Uterus (tissue), 2 donors: ENCODE data around the gene OR52E5.

Experiments used
- POLR2A ChIP-seq, 2 donors: fragments of 450-650 bp; IDR thresholded peaks; one replicate each; pipeline ENCODE4 v1.6.1; 2016; ENCODE audit warnings: antibody characterized with exemption in 2 of 2, mild to moderate bottlenecking in 1 of 2, moderate library complexity in 1 of 2
- TF ChIP-seq, protein P1 (sequence below), 4 experiments: fragments of 200-600 bp in 2 of 4; fragments of 450-650 bp in 2 of 4; sonication (generic) in 2 of 4; IDR thresholded peaks; one replicate each; pipeline ENCODE4 v1.5.1; 2016 to 2019; ENCODE audit warnings: antibody characterized with exemption in 4 of 4, mild to moderate bottlenecking in 2 of 4, moderate library complexity in 1 of 4

DNA sequence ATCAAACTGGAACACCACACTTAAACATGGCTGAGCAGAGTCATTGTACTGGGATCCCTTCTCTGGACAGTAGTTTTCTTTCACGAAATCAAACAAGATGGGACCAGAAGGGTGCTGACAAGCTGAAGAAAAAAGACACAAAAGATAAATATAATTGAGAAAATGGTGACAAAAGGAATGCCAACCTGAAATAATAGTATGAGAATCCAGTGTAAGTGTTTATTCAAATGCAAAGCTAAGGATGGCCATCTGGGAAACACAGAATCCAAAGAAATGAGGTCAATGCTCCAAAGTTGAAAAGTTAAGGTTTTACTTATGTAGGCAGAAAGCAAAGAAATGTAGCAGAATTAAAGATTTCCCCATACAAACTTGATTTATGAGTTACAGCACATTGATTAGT, 5.3 kb upstream of the OR52E5 start:
- TF ChIP-seq, protein P1, sequence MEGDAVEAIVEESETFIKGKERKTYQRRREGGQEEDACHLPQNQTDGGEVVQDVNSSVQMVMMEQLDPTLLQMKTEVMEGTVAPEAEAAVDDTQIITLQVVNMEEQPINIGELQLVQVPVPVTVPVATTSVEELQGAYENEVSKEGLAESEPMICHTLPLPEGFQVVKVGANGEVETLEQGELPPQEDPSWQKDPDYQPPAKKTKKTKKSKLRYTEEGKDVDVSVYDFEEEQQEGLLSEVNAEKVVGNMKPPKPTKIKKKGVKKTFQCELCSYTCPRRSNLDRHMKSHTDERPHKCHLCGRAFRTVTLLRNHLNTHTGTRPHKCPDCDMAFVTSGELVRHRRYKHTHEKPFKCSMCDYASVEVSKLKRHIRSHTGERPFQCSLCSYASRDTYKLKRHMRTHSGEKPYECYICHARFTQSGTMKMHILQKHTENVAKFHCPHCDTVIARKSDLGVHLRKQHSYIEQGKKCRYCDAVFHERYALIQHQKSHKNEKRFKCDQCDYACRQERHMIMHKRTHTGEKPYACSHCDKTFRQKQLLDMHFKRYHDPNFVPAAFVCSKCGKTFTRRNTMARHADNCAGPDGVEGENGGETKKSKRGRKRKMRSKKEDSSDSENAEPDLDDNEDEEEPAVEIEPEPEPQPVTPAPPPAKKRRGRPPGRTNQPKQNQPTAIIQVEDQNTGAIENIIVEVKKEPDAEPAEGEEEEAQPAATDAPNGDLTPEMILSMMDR (IDR thresholded peaks at IDR 0.05) = no peak
- no peak for TF ChIP-seq POLR2A (IDR thresholded peaks at IDR 0.05)
